ENCODE measurements around the gene BICDL2. TPM values are rescaled to one million over a fixed set of nuclear protein-coding genes. Genes with fewer than 3 reads are reported as not detected.
A peak's percentile ranks its signal among the peaks of the same experiment; 100 is the strongest.

Gene BICDL2
- total RNA-seq, 1 donor from 2014 or later, result 2.2 TPM

DNA sequence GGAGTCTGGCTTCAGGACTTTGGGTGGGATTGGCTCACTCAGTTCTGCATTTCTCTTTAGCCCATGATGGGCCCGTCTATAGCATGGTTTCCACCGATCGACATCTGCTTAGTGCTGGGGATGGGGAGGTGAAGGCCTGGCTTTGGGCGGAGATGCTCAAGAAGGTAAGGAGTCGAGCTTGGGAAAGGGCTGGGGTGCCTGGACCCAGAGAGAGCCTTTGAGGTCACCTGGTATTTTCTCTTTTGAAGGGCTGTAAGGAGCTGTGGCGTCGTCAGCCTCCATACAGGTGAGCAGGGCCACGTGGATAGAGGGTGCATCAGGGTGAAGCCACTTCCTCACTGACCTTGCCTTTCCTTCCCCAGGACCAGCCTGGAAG lies 10.8 kb downstream of the BICDL2 start:
- DNase-seq (ENCODE audit: low spot score), result no peak

- no peak for DNase-seq (ENCODE audit: low spot score)
Measured at GRCh38 chr16:3025032-3026002, 11.4 kb downstream of the BICDL2 start.

- DNase-seq (ENCODE audit: low spot score), result peak; percentile 99
Measured at GRCh38 chr16:3023669-3024478, 12.9 kb downstream of the BICDL2 start, which contains the start of the genes HCFC1R1 and THOC6. TSS of gene HCFC1R1 (minus strand) at chr16:3023942. CDS start at chr16:3023941, 1 bp downstream. TSS of gene THOC6 (plus strand) at chr16:3024035. CDS start at chr16:3024327, 292 bp downstream.

DNA sequence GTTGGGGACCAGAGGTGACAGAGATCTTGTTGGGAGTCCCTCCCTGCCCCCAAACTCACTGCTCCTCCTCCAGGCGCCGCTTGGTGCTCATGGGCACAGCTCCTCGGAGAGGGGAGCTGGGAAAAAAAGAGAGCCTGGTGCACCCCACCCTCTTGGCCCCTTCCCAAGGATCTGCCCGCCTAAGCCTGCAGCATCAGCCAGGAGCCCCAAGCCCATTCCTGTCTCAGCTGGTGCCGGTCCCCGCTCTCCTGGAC lies 13.4 kb downstream of the BICDL2 start:
- DNase-seq (ENCODE audit: low spot score), result peak; percentile 85

DNA sequence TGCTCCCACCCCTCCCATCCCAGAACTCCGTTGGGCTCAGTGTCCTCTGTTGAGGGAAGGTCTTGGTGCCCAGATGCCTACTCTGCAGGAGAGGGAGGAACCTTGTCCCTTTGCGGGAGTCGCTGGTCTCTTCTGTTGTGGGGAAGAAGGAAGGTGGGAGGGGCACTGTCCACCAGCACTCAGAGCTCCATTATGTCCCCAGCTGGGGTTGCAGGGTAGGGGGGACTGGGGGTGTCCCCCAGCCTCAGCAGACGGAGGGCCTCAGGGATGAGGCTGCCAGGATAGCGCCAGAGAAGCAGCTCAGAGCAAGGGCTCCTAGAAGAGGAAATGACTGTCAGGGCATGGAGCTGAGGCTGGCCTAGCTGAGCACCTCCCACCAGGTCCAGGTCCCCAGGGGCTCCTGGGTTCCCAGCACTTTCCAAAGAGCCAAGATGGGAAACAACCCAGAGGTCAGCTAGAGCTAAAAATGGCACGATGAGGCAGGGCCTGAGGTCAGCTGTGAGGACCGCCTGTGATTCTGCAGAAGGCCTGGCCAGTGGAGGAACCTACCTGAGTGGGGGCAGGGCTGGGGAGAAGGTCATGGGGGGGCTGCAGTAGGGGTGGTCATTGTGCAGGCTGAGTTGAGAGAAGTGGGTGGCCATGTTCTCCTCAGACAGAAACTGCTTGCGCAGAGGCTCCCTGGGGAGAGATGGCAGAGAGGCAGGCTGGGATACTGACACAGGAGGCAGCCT lies 13.9 kb downstream of the BICDL2 start:
- peak; percentile 36 for DNase-seq (ENCODE audit: low spot score)

GRCh38 chr16:3022208-3022683 lies 14.5 kb downstream of the BICDL2 start:
- peak; percentile 98 for DNase-seq (ENCODE audit: low spot score)

DNA sequence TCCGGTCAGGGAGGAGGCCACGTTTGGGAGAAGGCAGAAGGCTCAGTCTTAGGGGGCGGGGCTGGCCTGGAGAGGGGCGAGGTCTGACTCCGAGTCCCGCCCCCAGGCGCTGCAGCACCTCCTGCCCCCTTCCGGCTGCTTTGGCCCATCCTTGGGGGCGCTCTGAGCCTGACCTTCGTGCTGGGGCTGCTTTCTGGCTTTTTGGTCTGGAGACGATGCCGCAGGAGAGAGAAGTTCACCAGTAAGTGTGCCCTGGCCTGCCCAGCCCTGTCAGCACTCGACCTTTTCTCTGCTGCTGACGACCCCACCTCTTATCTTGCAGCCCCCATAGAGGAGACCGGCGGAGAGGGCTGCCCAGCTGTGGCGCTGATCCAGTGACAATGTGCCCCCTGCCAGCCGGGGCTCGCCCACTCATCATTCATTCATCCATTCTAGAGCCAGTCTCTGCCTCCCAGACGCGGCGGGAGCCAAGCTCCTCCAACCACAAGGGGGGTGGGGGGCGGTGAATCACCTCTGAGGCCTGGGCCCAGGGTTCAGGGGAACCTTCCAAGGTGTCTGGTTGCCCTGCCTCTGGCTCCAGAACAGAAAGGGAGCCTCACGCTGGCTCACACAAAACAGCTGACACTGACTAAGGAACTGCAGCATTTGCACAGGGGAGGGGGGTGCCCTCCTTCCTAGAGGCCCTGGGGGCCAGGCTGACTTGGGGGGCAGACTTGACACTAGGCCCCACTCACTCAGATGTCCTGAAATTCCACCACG lies 15.1 kb downstream of the BICDL2 start:
- peak; percentile 90 for DNase-seq (ENCODE audit: low spot score)

- DNase-seq (ENCODE audit: low spot score), result peak; percentile 77
Measured at GRCh38 chr16:3020604-3021448, 15.9 kb downstream of the BICDL2 start.

DNA sequence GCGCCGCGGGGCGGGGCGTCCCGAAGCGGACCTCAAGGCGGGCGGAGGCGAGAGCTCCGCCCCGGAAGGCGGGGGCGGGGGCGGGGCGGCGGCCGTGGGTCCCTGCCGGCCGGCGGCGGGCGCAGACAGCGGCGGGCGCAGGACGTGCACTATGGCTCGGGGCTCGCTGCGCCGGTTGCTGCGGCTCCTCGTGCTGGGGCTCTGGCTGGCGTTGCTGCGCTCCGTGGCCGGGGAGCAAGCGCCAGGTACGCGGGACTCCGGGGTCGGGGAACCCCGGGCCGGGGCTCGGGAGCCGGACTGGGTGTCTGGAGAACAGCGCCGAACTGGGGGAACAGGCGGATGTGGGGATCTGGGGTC lies 16.5 kb downstream of the BICDL2 start, which contains the start of gene TNFRSF12A:
Gene TNFRSF12A (plus strand): TSS at position 122 of the 357 bp plus-strand sequence. CDS start 30 bp downstream, at position 152.
- peak; percentile 87 for DNase-seq (ENCODE audit: low spot score)

GRCh38 chr16:3019594-3020246 lies 17.0 kb downstream of the BICDL2 start:
- DNase-seq (ENCODE audit: low spot score), result no peak

DNA sequence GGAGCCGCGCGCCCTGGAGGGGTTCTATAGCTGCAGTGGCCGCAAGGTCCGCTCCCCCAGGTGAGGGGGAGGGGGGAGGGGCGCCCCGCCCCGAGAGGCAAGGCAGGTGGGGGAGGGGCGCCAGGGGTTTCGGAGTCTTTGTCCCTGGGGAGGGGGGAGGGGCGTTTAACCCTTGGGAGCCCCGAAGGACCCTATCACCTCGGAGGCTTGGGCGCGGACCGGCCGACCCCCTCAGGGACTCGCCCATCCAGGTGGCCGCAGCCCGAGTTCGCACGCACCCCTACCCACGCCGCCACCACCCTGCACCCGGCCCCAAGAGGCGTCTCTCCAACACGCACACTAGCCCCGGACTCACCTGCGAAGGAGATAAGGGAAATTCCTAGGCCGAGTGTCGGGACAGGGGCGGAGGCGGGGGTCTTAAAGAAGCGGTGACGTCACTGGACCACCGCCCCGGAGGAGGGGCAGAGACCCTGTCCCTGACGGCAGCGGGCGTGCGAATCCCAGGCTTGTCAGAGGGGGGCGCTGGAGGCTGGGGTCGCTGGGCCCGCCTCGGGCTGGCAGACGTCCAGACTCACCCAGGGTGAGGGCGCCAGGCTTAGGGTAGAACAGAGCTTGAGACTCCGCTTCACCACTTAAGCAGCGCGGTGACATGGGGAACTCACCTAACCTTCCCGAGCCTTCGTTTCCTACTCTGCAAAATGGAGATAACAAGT lies 18.8 kb downstream of the BICDL2 start, which contains the start of gene CLDN6:
Gene CLDN6 (minus strand): TSS at position 390 of the 713 bp plus-strand sequence. CDS start 2,162 bp downstream, outside the sequence.
- DNase-seq (ENCODE audit: low spot score), result no peak

- DNase-seq (ENCODE audit: low spot score), result no peak
Measured at GRCh38 chr16:3017344-3017743, 19.4 kb downstream of the BICDL2 start.

DNA sequence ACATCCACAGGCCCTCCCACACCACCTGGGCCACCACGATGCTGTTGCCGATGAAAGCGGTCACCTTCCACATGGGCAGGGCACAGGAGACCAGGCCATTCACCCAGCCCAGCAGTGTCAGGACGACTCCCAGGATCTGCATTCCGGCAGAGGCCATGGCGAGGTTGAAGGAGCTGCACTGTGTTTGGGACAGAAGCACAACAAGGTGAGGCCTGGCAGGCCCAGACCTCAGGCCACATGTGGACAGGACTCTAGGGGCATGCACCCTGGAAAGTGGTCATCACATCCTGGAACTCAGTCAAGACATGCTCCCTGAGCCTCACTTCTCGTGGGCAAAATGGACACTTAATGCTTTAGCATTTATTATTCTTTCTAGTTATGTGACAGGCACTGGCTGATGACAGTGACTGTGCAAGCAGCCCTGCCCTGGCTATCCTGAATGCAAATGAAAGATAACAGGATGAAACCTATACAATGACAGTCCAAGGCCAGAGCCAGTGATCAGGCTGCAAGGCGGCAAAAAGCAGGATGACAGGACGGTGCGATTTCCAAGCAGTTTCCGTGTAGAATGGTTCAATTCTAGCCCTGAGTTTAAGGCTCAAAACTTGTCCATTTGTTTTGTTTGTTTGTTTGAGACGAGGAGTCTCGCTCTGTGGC lies 20.8 kb downstream of the BICDL2 start:
- DNase-seq (ENCODE audit: low spot score), result no peak

DNA sequence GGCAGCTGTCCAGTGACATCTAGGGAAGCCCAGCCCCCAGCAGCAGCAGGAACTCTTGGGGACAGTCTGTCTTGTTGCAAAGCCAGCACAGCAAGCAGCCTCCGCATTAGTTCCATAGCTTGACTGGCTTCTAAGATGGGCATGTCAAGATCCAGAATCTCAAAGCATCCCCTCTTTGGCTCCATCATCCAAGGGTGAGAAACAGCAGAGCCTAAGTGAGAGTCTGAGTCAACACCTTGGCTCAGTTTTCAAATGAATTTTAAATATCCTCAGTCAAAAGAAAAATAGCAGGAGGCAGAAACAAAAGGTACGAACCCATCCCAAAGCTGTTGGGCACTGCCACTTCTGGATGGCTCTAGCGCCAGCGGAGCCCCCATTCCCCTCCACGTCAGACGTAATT lies 21.8 kb downstream of the BICDL2 start:
- DNase-seq (ENCODE audit: low spot score), result no peak

DNA sequence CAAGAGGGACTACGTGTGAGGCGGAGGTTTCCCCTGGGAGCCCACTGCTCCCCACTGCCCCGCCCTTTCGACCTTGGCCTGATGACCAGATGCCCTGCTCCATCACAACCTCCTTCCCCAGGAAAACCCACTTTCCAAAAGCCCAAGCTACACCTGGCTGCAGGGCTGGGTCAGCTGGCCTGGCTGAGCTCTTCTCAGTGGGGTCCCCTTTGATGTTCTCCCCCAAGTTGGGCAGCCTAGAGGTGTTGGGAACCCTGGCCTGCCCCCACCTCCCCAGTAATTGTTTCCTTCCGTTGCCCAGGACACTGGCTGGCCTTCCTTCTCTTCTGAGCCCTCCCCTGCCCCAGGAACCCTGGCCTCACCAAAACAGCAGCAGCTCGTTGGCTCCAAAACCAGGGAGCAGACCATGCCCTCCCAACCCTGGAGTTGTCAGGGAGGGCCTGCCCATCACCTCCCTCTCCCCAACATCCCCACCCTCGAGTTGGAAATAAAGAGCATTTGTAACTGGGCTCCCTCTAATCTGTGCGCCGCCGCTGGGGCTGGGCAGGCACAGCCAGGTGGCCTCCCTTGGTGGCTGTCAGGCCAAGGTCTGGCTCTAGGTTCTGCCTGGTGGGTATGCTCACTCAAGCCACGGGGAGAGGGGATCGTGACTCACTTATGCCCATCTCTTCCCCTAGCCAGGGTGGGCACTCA lies 22.6 kb downstream of the BICDL2 start:
- no peak for DNase-seq (ENCODE audit: low spot score)

GRCh38 chr16:3013491-3013951 lies 23.2 kb downstream of the BICDL2 start:
- no peak for DNase-seq (ENCODE audit: low spot score)

DNA sequence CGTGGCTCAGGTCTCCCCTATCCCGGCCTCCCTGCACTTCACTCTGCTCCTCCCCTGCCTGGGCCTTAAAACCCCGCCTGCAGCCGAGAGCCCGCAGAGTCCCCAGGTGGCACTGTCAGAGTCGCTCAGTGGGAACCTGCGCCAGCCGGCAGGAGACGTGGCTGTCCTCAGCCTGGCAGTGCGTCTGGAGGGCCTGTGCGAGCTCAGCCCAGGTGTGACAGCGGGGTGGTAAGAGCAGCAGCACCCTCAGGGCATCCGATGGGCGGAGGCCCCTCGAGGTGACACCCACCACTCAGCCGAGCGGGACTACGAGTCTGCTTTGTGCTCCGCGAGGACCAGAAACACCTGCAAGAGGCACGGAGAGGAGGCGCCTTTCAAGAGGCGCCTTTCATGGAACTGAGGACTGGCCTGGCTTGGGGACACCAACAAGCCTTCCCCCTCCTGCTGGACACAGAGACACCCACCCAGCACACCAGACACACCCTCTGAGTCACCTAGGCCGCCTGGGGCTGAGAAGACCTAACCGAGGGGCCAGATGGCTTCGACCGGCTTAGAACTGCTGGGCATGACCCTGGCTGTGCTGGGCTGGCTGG lies 23.8 kb downstream of the BICDL2 start, which contains the start of gene CLDN9:
Gene CLDN9 (plus strand): TSS at position 96 of the 593 bp plus-strand sequence. CDS start 440 bp downstream, at position 536.
- no peak for DNase-seq (ENCODE audit: low spot score)
